Measurements from ENCODE around the gene KIF26A.

KIF26A gene

DNA sequence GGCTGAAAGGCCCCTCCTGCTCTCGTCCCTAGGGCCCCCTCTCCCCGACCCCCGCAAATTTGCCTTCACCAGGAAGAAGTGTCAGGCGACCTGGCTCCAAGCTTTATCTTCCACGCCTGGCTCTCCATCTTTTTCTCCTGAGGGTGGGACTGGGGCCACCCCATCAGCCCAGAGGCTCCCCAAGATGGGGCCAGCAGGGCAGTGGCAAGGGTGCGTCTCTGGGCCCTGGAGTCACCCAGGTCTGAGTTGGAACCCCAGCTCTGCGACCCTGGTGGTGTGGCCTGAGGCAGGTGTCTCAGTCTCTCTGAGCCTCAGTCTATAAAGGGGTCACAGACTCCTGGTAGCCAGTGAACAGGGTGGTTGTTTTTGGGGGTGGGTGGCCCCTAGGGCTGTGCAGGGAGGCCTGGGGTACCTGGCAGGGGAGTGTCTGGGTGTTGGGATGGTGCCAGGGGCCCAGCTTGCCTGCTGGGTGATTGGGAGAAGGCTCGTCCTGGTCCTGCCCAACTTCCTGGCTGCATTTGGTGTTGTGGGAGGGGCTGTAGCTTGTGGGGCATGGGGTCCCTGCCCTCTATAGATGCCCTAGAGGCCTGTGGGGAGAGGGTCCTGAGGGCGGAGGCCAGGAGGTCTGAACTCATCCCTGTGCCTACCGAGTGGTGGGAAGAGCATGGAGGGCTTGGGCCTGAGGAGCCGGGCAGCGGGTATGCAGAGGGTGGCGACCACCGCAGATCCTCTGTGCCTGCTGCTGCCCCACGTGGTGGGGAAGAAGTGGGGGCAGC is 7.6 kb downstream of the KIF26A start:
- no peak for DNase-seq (ENCODE audit: low read depth)
- TF ChIP-seq, protein P1, sequence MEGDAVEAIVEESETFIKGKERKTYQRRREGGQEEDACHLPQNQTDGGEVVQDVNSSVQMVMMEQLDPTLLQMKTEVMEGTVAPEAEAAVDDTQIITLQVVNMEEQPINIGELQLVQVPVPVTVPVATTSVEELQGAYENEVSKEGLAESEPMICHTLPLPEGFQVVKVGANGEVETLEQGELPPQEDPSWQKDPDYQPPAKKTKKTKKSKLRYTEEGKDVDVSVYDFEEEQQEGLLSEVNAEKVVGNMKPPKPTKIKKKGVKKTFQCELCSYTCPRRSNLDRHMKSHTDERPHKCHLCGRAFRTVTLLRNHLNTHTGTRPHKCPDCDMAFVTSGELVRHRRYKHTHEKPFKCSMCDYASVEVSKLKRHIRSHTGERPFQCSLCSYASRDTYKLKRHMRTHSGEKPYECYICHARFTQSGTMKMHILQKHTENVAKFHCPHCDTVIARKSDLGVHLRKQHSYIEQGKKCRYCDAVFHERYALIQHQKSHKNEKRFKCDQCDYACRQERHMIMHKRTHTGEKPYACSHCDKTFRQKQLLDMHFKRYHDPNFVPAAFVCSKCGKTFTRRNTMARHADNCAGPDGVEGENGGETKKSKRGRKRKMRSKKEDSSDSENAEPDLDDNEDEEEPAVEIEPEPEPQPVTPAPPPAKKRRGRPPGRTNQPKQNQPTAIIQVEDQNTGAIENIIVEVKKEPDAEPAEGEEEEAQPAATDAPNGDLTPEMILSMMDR (IDR thresholded peaks at IDR 0.05; ENCODE audit: low read depth, low read length): no peak
- TF ChIP-seq MYC (IDR thresholded peaks at IDR 0.05; ENCODE audit: low read depth, low read length) (no peak), POLR2A (IDR thresholded peaks at IDR 0.05; ENCODE audit: extremely low read depth, insufficient read length) (no peak)
- TF ChIP-seq, protein P2, sequence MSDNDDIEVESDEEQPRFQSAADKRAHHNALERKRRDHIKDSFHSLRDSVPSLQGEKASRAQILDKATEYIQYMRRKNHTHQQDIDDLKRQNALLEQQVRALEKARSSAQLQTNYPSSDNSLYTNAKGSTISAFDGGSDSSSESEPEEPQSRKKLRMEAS (IDR thresholded peaks at IDR 0.05; ENCODE audit: low read depth, low read length): no peak
- no peak overlapping the region for H3K4me3 ChIP-seq (ENCODE audit: low read depth, low read length)

DNA sequence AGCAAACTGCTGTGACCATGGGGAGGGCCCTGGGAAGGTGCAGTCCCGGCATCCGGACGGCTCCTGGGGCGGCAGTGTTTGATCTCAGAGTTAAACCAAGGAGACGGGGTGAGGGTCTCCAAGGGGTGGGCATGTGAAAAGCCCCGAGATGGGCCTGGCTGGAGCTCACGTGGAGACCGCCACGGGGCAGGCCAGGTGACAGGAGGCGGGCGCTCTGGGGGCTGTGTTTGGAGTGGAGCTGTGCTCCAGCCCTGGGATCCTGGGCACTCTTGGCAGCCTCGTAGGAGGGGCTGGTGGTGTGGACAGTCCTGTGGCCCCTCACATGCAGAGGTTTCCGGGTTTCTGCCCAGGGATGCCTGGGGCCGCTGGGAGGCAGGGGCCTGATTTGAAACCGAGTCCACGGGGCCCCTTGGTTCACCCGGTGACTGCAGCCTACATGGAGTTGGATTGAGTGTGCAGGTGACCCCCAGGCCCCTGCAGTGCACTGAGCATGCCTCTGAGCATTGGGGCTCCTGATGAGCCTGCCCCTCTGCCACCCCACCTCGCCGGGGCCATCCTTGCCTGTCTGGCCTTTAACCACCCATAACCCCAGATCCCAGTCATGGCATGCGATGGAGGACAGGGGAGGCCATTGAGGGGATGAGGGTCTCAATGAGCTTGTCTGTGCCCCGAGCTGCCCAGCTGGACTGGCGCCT is 8.4 kb downstream of the KIF26A start:
- DNase-seq (ENCODE audit: low read depth): no peak
- no peak overlapping the region for H3K4me3 ChIP-seq (ENCODE audit: low read depth, low read length)
- TF ChIP-seq, protein P2 (IDR thresholded peaks at IDR 0.05; ENCODE audit: low read depth, low read length): no peak
- TF ChIP-seq, protein P1 (IDR thresholded peaks at IDR 0.05; ENCODE audit: low read depth, low read length): no peak
- TF ChIP-seq MYC (IDR thresholded peaks at IDR 0.05; ENCODE audit: low read depth, low read length) (no peak), POLR2A (IDR thresholded peaks at IDR 0.05; ENCODE audit: extremely low read depth, insufficient read length) (no peak)

DNA sequence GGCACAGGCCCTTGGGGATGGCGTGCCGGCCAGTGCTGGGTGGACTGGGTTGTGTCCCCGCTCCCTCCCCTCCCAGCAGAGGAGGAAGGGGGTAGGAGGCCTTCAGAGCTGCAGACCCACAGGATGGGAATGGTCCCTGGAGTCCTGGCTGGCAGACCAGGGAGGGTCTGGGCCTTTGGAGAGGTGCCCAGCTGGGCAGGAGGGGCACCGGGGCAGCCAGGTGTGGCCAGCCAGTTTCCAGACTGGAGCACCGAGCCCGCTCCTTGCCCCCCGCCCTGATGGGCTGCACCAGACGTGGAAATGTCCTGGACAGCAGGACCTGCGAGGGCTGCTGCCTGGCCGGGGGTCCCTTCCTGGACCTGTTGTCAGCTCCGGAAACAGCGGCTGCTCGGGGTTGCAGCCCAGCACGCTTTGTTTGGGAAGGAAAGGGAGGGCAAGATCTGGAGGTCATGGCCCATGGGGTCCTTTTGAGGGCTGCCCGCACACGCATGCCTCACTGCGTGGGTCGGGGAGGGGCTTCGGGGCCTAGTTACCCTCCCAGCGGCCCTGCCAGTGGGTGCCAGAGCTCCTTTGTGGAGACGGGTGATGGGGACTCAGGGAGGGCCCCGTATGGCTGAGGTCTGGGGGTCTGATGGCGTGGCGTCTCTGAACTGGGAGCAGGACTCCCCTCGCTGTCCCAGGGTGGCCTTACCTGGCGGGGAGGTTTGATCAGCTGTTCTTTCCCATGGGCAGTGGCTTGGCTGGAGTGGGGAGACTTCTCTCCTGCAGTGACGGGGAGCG is 9.1 kb downstream of the KIF26A start:
- H3K4me3 ChIP-seq (ENCODE audit: low read depth, low read length): no peak overlapping the region
- DNase-seq (ENCODE audit: low read depth): no peak
- TF ChIP-seq MYC (IDR thresholded peaks at IDR 0.05; ENCODE audit: low read depth, low read length) (no peak), POLR2A (IDR thresholded peaks at IDR 0.05; ENCODE audit: extremely low read depth, insufficient read length) (no peak)
- TF ChIP-seq, protein P2 (IDR thresholded peaks at IDR 0.05; ENCODE audit: low read depth, low read length): no peak
- TF ChIP-seq, protein P1 (IDR thresholded peaks at IDR 0.05; ENCODE audit: low read depth, low read length): no peak

DNA sequence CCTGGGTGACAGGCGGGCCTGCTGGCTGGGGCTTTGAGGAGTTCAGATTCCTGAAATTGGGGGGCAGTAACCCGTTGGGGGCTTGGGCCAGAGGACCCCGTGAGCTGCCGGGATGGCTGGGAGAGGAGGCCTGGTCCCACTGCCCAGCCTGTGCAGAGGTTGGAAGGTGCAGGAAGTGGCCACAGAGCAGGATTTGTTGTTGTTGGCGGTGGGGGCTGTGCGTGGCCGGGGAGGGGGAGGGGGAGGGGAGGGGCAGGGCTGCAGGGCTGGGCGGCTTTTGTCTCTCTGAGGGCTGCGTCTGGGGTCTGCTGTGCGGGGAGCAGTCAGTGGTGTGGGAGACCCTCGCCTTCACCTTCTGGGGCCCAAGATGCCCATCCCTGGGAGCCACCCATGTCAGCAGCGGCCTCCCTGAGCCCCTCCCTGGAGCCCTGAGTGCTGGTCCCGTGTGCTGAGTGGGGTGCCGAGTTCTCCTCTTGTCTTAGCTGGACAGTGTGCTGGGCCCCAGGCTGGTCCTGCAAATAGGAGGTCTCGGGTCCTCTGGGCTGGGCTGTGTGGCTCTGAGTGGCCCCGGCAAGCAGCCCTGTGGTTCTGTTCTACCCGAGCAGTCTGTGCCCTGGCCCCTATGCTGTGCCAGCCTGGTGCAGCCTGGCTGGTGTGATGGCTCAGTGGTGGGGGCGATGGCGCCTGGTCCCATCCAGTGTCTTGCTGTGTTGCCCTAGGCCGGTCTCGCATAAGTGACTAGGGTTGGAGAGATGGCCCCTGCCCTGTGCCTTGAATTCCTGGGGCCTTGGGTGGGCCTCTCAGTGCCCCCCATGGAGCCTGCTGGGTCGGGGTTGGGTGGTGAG is 10.3 kb downstream of the KIF26A start:
- no peak for DNase-seq (ENCODE audit: low read depth)
- TF ChIP-seq, protein P2 (IDR thresholded peaks at IDR 0.05; ENCODE audit: low read depth, low read length): no peak
- no peak for TF ChIP-seq MYC (IDR thresholded peaks at IDR 0.05; ENCODE audit: low read depth, low read length)
- no peak for TF ChIP-seq POLR2A (IDR thresholded peaks at IDR 0.05; ENCODE audit: extremely low read depth, insufficient read length)
- TF ChIP-seq, protein P1 (IDR thresholded peaks at IDR 0.05; ENCODE audit: low read depth, low read length): no peak

DNA sequence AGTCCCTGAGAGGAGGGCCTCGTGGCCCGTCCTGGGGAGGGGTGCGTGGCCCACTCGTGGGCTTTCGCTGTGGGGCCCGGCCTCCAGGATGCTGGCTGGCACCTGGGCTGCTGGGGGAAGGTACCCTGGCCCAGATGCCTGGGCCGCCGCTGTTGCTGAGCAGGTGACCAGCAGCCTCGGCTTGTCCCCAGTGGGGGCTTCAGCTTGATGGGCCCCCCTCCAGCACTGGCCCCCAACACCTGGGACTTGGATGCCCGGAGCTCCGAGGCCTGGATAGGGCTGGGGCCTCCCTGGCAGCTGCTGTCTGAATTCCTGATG is 10.8 kb downstream of the KIF26A start:
- no peak for DNase-seq (ENCODE audit: low read depth)
- TF ChIP-seq, protein P2 (IDR thresholded peaks at IDR 0.05; ENCODE audit: low read depth, low read length): no peak
- TF ChIP-seq MYC (IDR thresholded peaks at IDR 0.05; ENCODE audit: low read depth, low read length) (no peak), POLR2A (IDR thresholded peaks at IDR 0.05; ENCODE audit: extremely low read depth, insufficient read length) (no peak)
- TF ChIP-seq, protein P1 (IDR thresholded peaks at IDR 0.05; ENCODE audit: low read depth, low read length): no peak
- H3K4me3 ChIP-seq (ENCODE audit: low read depth, low read length): no peak overlapping the region

More for the DNA sequence above, 10.3 kb downstream of the KIF26A start:
- H3K4me3 ChIP-seq (ENCODE audit: low read depth, low read length): no peak overlapping the region
